ENCODE measurements around the gene SYNCRIP.
"Not testable (repeated sequence)": the region's sequence is repeated elsewhere in the genome, so short reads cannot be mapped to it uniquely, and the experiment has no call there.

Gene SYNCRIP

GRCh38 chr6:85640821-85641220 is 1.9 kb downstream of the SYNCRIP start:
- peaks cover 57% of the 10 kb centered on the region for H3K4me1 Mint-ChIP-seq
- H3K27ac Mint-ChIP-seq = peak overlapping the region; percentile 99
- peak overlapping the region; percentile 83 for H3K4me3 Mint-ChIP-seq
- H3K36me3 Mint-ChIP-seq = peaks cover 62% of the 10 kb centered on the region
- no peaks in the 10 kb centered on the region for H3K9me3 Mint-ChIP-seq
- no peak for ATAC-seq
- no peaks in the 10 kb centered on the region for H3K27me3 Mint-ChIP-seq

DNA sequence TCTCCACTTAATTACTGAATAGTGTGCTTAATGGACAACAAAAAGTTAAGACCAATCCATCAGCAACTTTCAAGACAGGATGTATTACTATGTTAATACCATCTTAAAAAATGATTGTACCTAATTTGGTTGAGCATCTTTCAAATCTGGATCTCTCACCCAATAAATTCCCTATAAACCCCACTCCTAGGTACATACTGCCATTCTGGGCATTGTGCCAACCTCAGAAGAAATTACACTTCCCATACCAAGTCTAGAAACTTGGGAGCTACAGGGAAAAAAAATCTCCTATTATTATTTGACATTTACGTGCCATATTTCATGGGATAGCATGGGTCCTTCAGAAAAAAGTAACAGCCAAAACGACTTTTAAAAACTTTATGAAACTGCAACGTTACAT is 5.1 kb downstream of the SYNCRIP start:
- Mint-ChIP-seq H3K9me3 (no peaks in the 10 kb centered on the region), H3K4me3 (no peak overlapping the region), H3K27ac (no peak overlapping the region), H3K4me1 (peaks cover 50% of the 10 kb centered on the region), H3K27me3 (no peaks in the 10 kb centered on the region), H3K36me3 (peaks cover 72% of the 10 kb centered on the region)
- ATAC-seq = no peak

DNA sequence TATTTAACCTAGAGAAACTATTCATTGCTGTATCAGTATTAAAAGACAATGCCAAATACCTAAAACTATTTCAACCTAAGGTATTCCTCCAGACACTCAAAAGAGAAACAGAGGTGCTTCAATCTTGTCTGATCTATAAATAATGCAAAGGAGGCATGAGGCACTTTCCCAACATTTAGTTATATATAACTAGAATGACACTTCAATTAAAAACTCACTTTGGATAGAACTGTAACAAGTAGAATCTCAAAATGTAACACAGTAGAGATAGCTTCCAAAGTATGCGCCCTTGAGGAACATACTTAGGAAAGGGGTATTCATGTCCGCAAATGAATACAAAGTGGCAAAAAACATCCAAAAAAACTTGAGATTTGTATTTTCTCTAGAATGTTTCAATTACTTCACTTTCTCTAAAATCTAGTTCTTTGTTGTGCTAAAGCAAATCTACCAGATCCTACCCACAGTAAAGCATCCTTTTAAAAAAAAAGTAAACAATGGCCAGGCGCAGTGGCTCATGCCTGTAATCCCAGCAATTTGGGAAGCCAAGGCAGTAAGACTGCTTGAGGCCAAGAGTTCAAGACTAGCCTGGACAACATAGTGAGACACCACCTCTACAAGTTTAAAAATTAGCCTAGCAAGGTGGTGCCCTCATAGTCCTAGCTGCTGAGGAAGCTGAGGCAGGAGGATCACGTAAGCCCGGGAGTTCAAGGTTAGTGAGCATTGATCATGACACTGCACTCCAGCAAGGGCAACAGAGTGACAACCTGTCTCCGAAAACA is 10.3 kb downstream of the SYNCRIP start:
- no peak overlapping the region for H3K4me3 Mint-ChIP-seq
- no peaks in the 10 kb centered on the region for H3K27me3 Mint-ChIP-seq
- ATAC-seq = no peak
- H3K9me3 Mint-ChIP-seq = no peaks in the 10 kb centered on the region
- H3K4me1 Mint-ChIP-seq = peaks cover 30% of the 10 kb centered on the region
- no peak overlapping the region for H3K27ac Mint-ChIP-seq
- peaks cover 54% of the 10 kb centered on the region for H3K36me3 Mint-ChIP-seq

GRCh38 chr6:85631117-85631516 is 11.6 kb downstream of the SYNCRIP start:
- not testable (repeated sequence) for H3K27me3 Mint-ChIP-seq, ATAC-seq, H3K9me3 Mint-ChIP-seq, H3K4me3 Mint-ChIP-seq
- Mint-ChIP-seq H3K27ac (peak overlapping the region; percentile 37), H3K4me1 (peaks cover 28% of the 10 kb centered on the region), H3K36me3 (peaks cover 52% of the 10 kb centered on the region)

GRCh38 chr6:85628353-85628752 is 14.3 kb downstream of the SYNCRIP start:
- ATAC-seq = no peak
- Mint-ChIP-seq H3K27me3 (no peaks in the 10 kb centered on the region), H3K4me1 (peaks cover 44% of the 10 kb centered on the region), H3K36me3 (peaks cover 61% of the 10 kb centered on the region), H3K9me3 (no peaks in the 10 kb centered on the region), H3K27ac (peak overlapping the region; percentile 35), H3K4me3 (no peak overlapping the region)

GRCh38 chr6:85620308-85620707 is 22.4 kb downstream of the SYNCRIP start:
- no peaks in the 10 kb centered on the region for H3K9me3 Mint-ChIP-seq
- no peak overlapping the region for H3K4me3 Mint-ChIP-seq
- peaks cover 66% of the 10 kb centered on the region for H3K36me3 Mint-ChIP-seq
- H3K4me1 Mint-ChIP-seq = peaks cover 18% of the 10 kb centered on the region
- no peak for ATAC-seq
- H3K27ac Mint-ChIP-seq = no peak overlapping the region
- no peaks in the 10 kb centered on the region for H3K27me3 Mint-ChIP-seq

- Mint-ChIP-seq H3K9me3 (no peaks in the 10 kb centered on the region), H3K27me3 (no peaks in the 10 kb centered on the region), H3K27ac (peak overlapping the region; percentile 40), H3K36me3 (peaks cover 53% of the 10 kb centered on the region), H3K4me1 (peaks cover 14% of the 10 kb centered on the region), H3K4me3 (no peak overlapping the region)
- no peak for ATAC-seq
These were observed 27.9 kb downstream of the SYNCRIP start for GRCh38 chr6:85614780-85615179.

DNA sequence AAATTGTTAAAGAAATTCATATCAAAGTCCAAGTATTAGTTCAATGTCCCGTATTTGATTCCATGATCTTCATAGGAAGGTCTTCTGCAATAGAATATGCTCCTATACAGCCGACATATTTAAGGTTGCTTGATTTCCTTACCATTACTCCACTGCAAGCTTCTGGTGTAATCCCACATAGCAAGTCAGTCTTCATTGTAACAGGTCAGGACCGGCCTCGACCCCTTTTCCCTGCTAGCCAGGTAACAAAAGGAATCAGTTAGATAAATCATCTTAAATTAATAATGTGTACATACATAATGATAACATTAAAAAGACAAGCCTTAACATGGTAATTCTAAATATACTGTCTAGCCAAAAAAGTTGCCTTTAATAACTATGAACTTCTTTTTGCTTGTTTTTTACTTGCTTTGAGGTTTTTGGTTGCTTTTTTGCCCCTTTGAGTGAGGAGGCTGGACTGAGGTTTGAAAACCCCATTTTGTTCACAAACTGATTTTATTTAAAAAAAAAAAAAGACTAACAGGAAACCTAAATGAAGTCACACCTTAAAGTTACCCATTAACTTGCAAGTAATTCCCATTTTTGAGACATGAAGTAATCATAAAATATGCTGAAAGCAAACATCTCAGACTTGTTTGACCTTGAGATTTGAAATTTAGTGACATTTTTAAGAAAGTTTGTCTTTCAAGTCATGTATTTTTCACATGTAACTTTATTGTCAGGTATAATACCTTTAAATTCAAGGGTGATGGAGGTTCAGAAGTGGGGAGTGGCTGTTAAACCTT is 29.8 kb downstream of the SYNCRIP start:
- Mint-ChIP-seq H3K4me1 (peaks cover 7% of the 10 kb centered on the region), H3K27me3 (no peaks in the 10 kb centered on the region), H3K27ac (no peak overlapping the region), H3K4me3 (no peak overlapping the region), H3K9me3 (no peaks in the 10 kb centered on the region), H3K36me3 (peaks cover 44% of the 10 kb centered on the region)
- no peak for ATAC-seq

GRCh38 chr6:85610182-85610895 is 32.3 kb downstream of the SYNCRIP start:
- Mint-ChIP-seq H3K36me3 (peaks cover 36% of the 10 kb centered on the region), H3K27ac (no peak overlapping the region), H3K4me1 (peaks cover 7% of the 10 kb centered on the region), H3K27me3 (no peaks in the 10 kb centered on the region), H3K9me3 (no peaks in the 10 kb centered on the region), H3K4me3 (no peak overlapping the region)
- no peak for ATAC-seq

- peaks cover 15% of the 10 kb centered on the region for H3K36me3 Mint-ChIP-seq
- ATAC-seq = no peak
- no peaks in the 10 kb centered on the region for H3K27me3 Mint-ChIP-seq
- no peaks in the 10 kb centered on the region for H3K9me3 Mint-ChIP-seq
- H3K4me3 Mint-ChIP-seq = no peak overlapping the region
- H3K4me1 Mint-ChIP-seq = no peaks in the 10 kb centered on the region
- H3K27ac Mint-ChIP-seq = no peak overlapping the region
These were observed 40.6 kb downstream of the SYNCRIP start for GRCh38 chr6:85602100-85602499.

DNA sequence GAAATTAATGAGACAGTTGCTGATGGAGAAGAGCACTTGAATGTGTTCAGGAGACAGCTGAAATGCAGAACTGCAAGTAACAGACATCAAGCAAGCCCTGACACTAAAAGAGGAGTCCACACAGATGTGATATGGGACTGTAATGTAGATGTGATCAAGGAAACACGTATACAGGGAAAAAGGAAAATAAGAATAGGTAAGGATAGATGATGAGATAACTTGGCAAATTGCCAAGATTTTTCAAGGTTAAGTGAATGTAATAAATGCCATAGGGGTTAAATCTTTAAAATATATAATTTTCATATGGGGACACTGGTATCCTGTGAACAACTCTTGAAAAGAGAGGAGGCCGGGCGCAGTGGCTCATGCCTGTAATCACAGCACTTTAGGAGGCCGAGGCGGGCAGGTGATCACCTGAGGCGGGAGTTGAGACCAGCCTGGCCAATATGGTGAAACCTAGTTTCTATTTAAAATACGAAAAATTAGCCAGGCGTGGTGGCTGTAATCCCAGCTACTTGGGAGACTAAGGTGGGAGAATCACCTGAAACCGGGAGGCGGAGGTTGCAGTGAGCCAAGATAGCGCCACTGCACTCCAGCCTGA is 41.9 kb downstream of the SYNCRIP start:
- H3K36me3 Mint-ChIP-seq = peaks cover 15% of the 10 kb centered on the region
- H3K4me3 Mint-ChIP-seq = no peak overlapping the region
- no peak overlapping the region for H3K27ac Mint-ChIP-seq
- no peak for ATAC-seq
- H3K27me3 Mint-ChIP-seq = no peaks in the 10 kb centered on the region
- no peaks in the 10 kb centered on the region for H3K9me3 Mint-ChIP-seq
- H3K4me1 Mint-ChIP-seq = no peaks in the 10 kb centered on the region

DNA sequence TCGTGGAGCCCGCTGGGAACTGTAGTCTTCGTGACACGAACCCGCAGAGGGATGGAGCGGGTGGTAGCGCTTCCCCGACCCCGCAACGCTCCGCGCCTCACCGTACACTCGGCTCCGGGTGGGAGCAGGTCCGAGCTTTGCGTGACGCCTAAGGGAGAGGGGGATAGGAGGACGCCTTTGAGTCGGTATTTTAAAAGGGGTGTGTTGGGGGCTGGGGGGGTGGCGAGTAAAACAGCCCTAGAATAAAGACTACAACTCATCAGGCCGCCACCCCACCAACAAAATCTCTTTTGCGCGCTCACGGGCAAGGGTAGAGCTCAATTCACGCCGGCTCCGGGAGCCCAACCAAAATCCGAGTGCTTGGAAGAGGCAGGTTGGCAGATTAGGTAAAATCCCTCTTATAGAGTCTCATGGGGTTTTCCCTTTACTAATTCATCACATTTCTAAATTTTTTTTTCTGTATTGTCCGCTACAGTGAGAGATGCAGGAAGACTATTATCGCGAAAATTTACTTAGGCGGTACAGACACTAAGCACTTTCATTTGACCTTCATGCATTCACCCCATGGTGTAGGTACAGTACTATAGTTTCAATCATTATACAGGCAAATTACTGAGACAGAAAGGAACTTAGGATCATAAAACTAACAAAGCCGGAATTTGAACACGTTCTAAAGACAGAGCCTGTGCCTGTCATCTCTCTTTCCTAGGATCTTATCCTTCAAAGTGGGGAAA is 48.3 kb downstream of the SYNCRIP start:
- Mint-ChIP-seq H3K27ac (peak overlapping the region; percentile 94), H3K4me1 (peaks cover 38% of the 10 kb centered on the region), H3K27me3 (no peaks in the 10 kb centered on the region), H3K4me3 (peak overlapping the region; percentile 97), H3K9me3 (no peaks in the 10 kb centered on the region), H3K36me3 (peaks cover 20% of the 10 kb centered on the region)
- no peak for ATAC-seq

GRCh38 chr6:85593438-85594196 is 49.1 kb downstream of the SYNCRIP start, which contains the start of gene SNX14:
SNX14 (minus strand) TSS chr6:85593858; CDS start chr6:85593718, 140 bp downstream.
- Mint-ChIP-seq H3K36me3 (peaks cover 28% of the 10 kb centered on the region), H3K9me3 (no peaks in the 10 kb centered on the region), H3K4me3 (peak within 1 kb of the TSS; percentile 97), H3K27ac (peak within 1 kb of the TSS; percentile 94), H3K27me3 (no peaks in the 10 kb centered on the region), H3K4me1 (peaks cover 45% of the 10 kb centered on the region)
- peak; percentile 95 for ATAC-seq

GRCh38 chr6:85592033-85592432 is 50.7 kb downstream of the SYNCRIP start:
- Mint-ChIP-seq H3K4me3 (peak overlapping the region; percentile 97), H3K27me3 (no peaks in the 10 kb centered on the region), H3K27ac (peak overlapping the region; percentile 94), H3K36me3 (peaks cover 32% of the 10 kb centered on the region), H3K9me3 (no peaks in the 10 kb centered on the region), H3K4me1 (peaks cover 49% of the 10 kb centered on the region)
- ATAC-seq = no peak

Data from stimulated activated memory B cell treated with anti-CD40 and anti-IgM and Interleukin-4, amounts not matched to agents 10 μg/mL and 1 μg/mL and 100 μg/mL, for 72 hours (primary cell).